AG20443 (cell line): ENCODE results near the gene GUCY2C.
A peak's percentile ranks its signal among the peaks of the same experiment; 100 is the strongest.

ENCODE experiments used
- DNase-seq: peaks from one replicate; pipeline ENCODE4 v3.0.0; 2012; ENCODE audit warnings: low spot score, mixed read lengths

GUCY2C gene

GRCh38 chr12:14681625-14682024 is 14.8 kb downstream of the GUCY2C start:
- DNase-seq: no peak

- no peak for DNase-seq
Measured at GRCh38 chr12:14681190-14681589, 15.2 kb downstream of the GUCY2C start.

GRCh38 chr12:14678547-14679150 is 17.8 kb downstream of the GUCY2C start:
- no peak for DNase-seq

- no peak for DNase-seq
Measured at GRCh38 chr12:14668591-14668990, 27.8 kb downstream of the GUCY2C start.

- no peak for DNase-seq
Measured at GRCh38 chr12:14665354-14666348, 30.7 kb downstream of the GUCY2C start.

- DNase-seq: peak; percentile 29
Measured at GRCh38 chr12:14664434-14665023, 31.9 kb downstream of the GUCY2C start.

- DNase-seq: no peak
Measured at GRCh38 chr12:14663002-14663401, 33.4 kb downstream of the GUCY2C start.

- DNase-seq: no peak
Measured at GRCh38 chr12:14656846-14657245, 39.6 kb downstream of the GUCY2C start.

GRCh38 chr12:14655284-14655683 is 41.1 kb downstream of the GUCY2C start:
- no peak for DNase-seq

GRCh38 chr12:14654842-14655241 is 41.6 kb downstream of the GUCY2C start:
- DNase-seq: no peak

- no peak for DNase-seq
Measured at GRCh38 chr12:14654416-14654815, 42.0 kb downstream of the GUCY2C start.

GRCh38 chr12:14652483-14652882 is 43.9 kb downstream of the GUCY2C start:
- DNase-seq: no peak

- DNase-seq: no peak
Measured at GRCh38 chr12:14651371-14651770, 45.0 kb downstream of the GUCY2C start.

- DNase-seq: no peak
Measured at GRCh38 chr12:14650789-14651188, 45.6 kb downstream of the GUCY2C start.

- DNase-seq: no peak
Measured at GRCh38 chr12:14647028-14647750, 49.2 kb downstream of the GUCY2C start.

- DNase-seq: no peak
Measured at GRCh38 chr12:14643251-14643650, 53.1 kb downstream of the GUCY2C start.

GRCh38 chr12:14638066-14638465 is 58.3 kb downstream of the GUCY2C start:
- no peak for DNase-seq

- DNase-seq: no peak
Measured at GRCh38 chr12:14635776-14636175, 60.6 kb downstream of the GUCY2C start.

- no peak for DNase-seq
Measured at GRCh38 chr12:14630793-14631192, 65.6 kb downstream of the GUCY2C start.

- peak; percentile 84 for DNase-seq
Measured at GRCh38 chr12:14629832-14630710, 66.3 kb downstream of the GUCY2C start.

- DNase-seq: no peak
Measured at GRCh38 chr12:14628771-14629170, 67.6 kb downstream of the GUCY2C start.
